Suprapubic skin (tissue), 3 donors: ENCODE results near the gene JPT1.

Source experiments
- POLR2A ChIP-seq, 2 donors: fragments of 450-650 bp; IDR thresholded peaks; one replicate each; pipeline ENCODE4 v1.6.1; 2017; ENCODE audit warnings: antibody characterized with exemption in 2 of 2, mild to moderate bottlenecking in 2 of 2, moderate library complexity in 2 of 2
- TF ChIP-seq, protein P1 (sequence below), 2 donors: fragments of 200-600 bp in 1 of 2; fragments of 450-650 bp in 1 of 2; sonication (generic) in 1 of 2; IDR thresholded peaks; one replicate each; pipeline ENCODE4 v1.5.1; 2016 to 2019; ENCODE audit warnings: antibody characterized with exemption in 2 of 2, mild to moderate bottlenecking in 1 of 2, moderate library complexity in 1 of 2

DNA sequence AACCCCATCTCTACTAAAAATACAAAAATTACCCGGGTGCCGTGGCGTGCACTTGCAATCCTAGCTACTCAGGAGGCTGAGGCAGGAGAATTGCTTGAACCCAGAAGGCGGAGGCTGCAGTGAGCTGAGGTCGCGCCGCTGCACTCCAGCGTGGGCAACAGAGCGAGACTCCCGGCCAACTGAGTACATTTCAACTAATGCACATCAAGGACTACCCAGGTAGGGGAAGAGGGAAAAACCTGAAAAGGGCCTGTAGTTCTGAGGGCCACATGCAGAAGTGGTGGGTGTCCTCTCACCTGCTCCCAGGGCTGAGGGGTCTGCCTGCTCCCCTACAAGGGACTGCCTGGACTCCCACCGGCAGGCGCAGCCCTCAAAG lies 67.1 kb downstream of the JPT1 start:
- TF ChIP-seq, protein P1, sequence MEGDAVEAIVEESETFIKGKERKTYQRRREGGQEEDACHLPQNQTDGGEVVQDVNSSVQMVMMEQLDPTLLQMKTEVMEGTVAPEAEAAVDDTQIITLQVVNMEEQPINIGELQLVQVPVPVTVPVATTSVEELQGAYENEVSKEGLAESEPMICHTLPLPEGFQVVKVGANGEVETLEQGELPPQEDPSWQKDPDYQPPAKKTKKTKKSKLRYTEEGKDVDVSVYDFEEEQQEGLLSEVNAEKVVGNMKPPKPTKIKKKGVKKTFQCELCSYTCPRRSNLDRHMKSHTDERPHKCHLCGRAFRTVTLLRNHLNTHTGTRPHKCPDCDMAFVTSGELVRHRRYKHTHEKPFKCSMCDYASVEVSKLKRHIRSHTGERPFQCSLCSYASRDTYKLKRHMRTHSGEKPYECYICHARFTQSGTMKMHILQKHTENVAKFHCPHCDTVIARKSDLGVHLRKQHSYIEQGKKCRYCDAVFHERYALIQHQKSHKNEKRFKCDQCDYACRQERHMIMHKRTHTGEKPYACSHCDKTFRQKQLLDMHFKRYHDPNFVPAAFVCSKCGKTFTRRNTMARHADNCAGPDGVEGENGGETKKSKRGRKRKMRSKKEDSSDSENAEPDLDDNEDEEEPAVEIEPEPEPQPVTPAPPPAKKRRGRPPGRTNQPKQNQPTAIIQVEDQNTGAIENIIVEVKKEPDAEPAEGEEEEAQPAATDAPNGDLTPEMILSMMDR (IDR thresholded peaks at IDR 0.05): no peak
- no peak for TF ChIP-seq POLR2A (IDR thresholded peaks at IDR 0.05)
